Loucy (cell line): ENCODE measurements around the gene PAN3.

Experiments
- H2AFZ ChIP-seq: fragments of 200-600 bp; sonication (generic); 2 replicates; pipeline ENCODE4 v1.6.0; 2016; ENCODE audit warnings: antibody characterized with exemption, mild to moderate bottlenecking, low read length, moderate library complexity
- H3F3A ChIP-seq: fragments of 200-600 bp; 2 replicates; pipeline ENCODE4 v1.6.0; 2016; ENCODE audit warnings: antibody characterized with exemption, low read depth, mild to moderate bottlenecking
- H3K27me3 ChIP-seq: fragments of 200-600 bp; sonication (generic); 2 replicates; pipeline ENCODE4 v1.6.1; 2014; ENCODE audit warnings: low read length, mild to moderate bottlenecking; ENCODE audit not compliant: insufficient read depth, poor library complexity, severe bottlenecking
- H3K36me3 ChIP-seq: fragments of 200-600 bp; sonication (generic); 2 replicates; pipeline ENCODE4 v1.6.1; 2016; ENCODE audit warnings: low read length; ENCODE audit not compliant: insufficient read depth
- H3K4me1 ChIP-seq: fragments of 200-600 bp; sonication (generic); 2 replicates; pipeline ENCODE4 v1.5.1; 2014; ENCODE audit warnings: low read length, mild to moderate bottlenecking; ENCODE audit not compliant: insufficient read depth, poor library complexity, severe bottlenecking
- H3K4me2 ChIP-seq: fragments of 200-600 bp; sonication (generic); 2 replicates; pipeline ENCODE4 v1.6.0; 2014; ENCODE audit warnings: antibody characterized with exemption, low read length, low read depth, mild to moderate bottlenecking; ENCODE audit not compliant: poor library complexity, severe bottlenecking
- H3K4me3 ChIP-seq: fragments of 200-600 bp; sonication (generic); 2 replicates; pipeline ENCODE4 v1.5.1; 2014; ENCODE audit warnings: low read length, mild to moderate bottlenecking, mixed read lengths; ENCODE audit not compliant: poor library complexity, severe bottlenecking
- H3K79me2 ChIP-seq: fragments of 200-600 bp; sonication (generic); 2 replicates; pipeline ENCODE4 v1.6.1; 2014; ENCODE audit warnings: low read length; ENCODE audit not compliant: insufficient read depth
- H3K9ac ChIP-seq: fragments of 200-600 bp; sonication (generic); 2 replicates; pipeline ENCODE4 v1.6.0; 2014; ENCODE audit warnings: mild to moderate bottlenecking, low read depth, low read length, moderate library complexity; ENCODE audit not compliant: poor library complexity, severe bottlenecking
- H3K9me2 ChIP-seq: fragments of 200-600 bp; sonication (generic); replicated peaks from 2 replicates; pipeline ENCODE4 v1.6.1; 2016; ENCODE audit warnings: low read depth, low read length, mixed read lengths
- H3K9me3 ChIP-seq: fragments of 200-600 bp; sonication (generic); 2 replicates; pipeline ENCODE4 v1.6.1; 2014; ENCODE audit warnings: mild to moderate bottlenecking, antibody characterized with exemption, low read length, low read depth; ENCODE audit not compliant: insufficient read depth
- H4K20me1 ChIP-seq: fragments of 200-600 bp; sonication (generic); 2 replicates; pipeline ENCODE4 v1.6.0; 2014; ENCODE audit warnings: antibody characterized with exemption, low read length, mild to moderate bottlenecking; ENCODE audit not compliant: insufficient read depth, poor library complexity, severe bottlenecking
- EZH2phosphoT487 ChIP-seq: fragments of 200-600 bp; IDR thresholded peaks from 2 replicates; pipeline ENCODE4 v1.6.1; 2018; ENCODE audit warnings: antibody characterized with exemption, mild to moderate bottlenecking, moderate library complexity, borderline replicate concordance
- TF ChIP-seq, protein P1 (sequence below): fragments of 200-600 bp; sonication (generic); conservative IDR thresholded peaks from 2 replicates; pipeline ENCODE4 v1.5.1; 2014; ENCODE audit warnings: mild to moderate bottlenecking, antibody characterized with exemption, low read length

Gene PAN3

DNA sequence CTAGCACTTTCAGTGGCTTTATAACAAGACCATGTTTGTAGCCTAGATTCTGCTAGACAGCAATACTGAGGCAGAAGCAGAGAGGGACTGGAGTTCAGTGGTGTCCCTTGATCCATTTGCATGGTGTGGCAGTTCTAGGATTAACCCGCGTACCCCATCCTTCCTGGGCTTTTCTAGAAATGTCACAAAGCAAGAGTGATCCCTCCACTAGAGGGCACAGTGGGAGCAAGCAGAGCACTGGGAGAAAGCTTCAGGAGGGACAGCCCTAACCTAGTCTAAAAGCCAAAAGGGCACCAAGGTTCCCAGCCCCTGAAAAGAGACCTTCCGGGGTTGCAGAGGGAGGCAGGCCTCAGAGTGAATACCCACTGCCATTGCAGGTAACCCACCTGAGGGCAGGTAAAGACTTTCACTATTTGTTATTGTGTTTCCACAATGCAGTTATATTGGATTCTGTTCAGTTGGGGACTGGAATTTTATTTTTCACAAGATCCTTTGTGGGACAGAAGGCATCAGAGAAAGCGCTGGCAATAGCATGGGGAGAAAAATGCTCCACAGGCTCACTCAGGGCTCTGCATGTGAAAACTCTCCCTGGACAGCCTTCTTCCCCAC is 185.9 kb downstream of the PAN3 start:
- Histone ChIP-seq H2AFZ (no peak overlapping the region), H3K27me3 (no peaks in the 10 kb centered on the region), H3K9me2 (no peaks in the 10 kb centered on the region), H4K20me1 (no peaks in the 10 kb centered on the region), H3F3A (no peaks in the 10 kb centered on the region), H3K79me2 (no peaks in the 10 kb centered on the region), H3K36me3 (peaks cover 8% of the 10 kb centered on the region; the same call in 1 of the 2 replicates), H3K9me3 (no peaks in the 10 kb centered on the region), H3K4me2 (no peak overlapping the region), H3K4me1 (peaks cover 9% of the 10 kb centered on the region), H3K9ac (peak overlapping the region; percentile 38), H3K4me3 (no peak overlapping the region)
- TF ChIP-seq, protein P1, sequence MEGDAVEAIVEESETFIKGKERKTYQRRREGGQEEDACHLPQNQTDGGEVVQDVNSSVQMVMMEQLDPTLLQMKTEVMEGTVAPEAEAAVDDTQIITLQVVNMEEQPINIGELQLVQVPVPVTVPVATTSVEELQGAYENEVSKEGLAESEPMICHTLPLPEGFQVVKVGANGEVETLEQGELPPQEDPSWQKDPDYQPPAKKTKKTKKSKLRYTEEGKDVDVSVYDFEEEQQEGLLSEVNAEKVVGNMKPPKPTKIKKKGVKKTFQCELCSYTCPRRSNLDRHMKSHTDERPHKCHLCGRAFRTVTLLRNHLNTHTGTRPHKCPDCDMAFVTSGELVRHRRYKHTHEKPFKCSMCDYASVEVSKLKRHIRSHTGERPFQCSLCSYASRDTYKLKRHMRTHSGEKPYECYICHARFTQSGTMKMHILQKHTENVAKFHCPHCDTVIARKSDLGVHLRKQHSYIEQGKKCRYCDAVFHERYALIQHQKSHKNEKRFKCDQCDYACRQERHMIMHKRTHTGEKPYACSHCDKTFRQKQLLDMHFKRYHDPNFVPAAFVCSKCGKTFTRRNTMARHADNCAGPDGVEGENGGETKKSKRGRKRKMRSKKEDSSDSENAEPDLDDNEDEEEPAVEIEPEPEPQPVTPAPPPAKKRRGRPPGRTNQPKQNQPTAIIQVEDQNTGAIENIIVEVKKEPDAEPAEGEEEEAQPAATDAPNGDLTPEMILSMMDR, result peak; percentile 94
- no peak for TF ChIP-seq EZH2phosphoT487

DNA sequence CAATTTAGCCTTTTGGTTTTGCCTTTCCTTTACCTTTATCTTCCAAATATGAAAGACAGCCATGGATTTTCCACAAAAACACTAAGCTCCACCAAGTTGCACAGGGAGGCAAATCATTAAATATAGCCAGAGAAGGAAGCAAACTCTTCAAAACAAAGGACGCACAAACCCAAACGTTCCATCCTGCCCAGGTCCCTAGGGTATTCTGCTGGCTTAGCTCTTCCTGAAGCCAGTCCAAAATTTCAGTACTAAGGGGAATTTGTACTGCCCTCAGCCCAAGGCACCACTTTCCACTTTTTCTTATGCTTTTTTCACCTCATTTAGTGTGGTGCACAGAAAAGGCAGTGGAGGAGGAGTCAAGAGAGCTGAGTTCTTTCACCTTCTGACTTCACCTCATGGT is 186.7 kb downstream of the PAN3 start:
- H3K9ac ChIP-seq, result peak overlapping the region; percentile 38
- no peaks in the 10 kb centered on the region for H3K27me3 ChIP-seq
- no peak overlapping the region for H3K4me3 ChIP-seq
- peaks cover 5% of the 10 kb centered on the region; the same call in 1 of the 2 replicates for H3K36me3 ChIP-seq
- peaks cover 9% of the 10 kb centered on the region for H3K4me1 ChIP-seq
- H2AFZ ChIP-seq, result no peak overlapping the region
- TF ChIP-seq, protein P1, result no peak
- no peak for TF ChIP-seq EZH2phosphoT487
- H3K9me3 ChIP-seq, result no peaks in the 10 kb centered on the region
- H3F3A ChIP-seq, result no peaks in the 10 kb centered on the region
- no peaks in the 10 kb centered on the region for H4K20me1 ChIP-seq
- no peaks in the 10 kb centered on the region for H3K9me2 ChIP-seq
- H3K79me2 ChIP-seq, result no peaks in the 10 kb centered on the region
- no peak overlapping the region for H3K4me2 ChIP-seq

DNA sequence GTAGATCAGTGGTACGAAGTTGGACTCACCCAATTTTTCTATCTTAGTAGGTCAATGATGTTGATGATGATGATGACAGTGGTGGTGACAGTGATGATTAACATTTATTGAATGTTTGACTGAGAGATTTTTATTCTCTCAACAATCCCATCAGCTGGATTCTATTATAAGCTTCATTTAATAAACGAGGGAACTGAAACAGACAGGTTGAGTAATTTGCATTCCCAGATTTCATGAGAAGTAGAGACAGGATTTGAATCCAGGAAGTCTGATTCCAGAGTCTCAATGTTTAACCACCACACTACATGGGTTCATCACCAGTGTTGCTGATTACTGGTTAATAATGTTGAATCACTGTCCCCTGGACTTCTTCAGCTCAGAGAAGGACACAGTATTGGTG is 187.7 kb downstream of the PAN3 start:
- H3F3A ChIP-seq, result no peaks in the 10 kb centered on the region
- no peak overlapping the region for H3K4me3 ChIP-seq
- H3K79me2 ChIP-seq, result no peaks in the 10 kb centered on the region
- no peaks in the 10 kb centered on the region for H3K9me3 ChIP-seq
- peaks cover 9% of the 10 kb centered on the region for H3K4me1 ChIP-seq
- H3K27me3 ChIP-seq, result no peaks in the 10 kb centered on the region
- no peaks in the 10 kb centered on the region for H3K9me2 ChIP-seq
- TF ChIP-seq EZH2phosphoT487, result no peak
- TF ChIP-seq, protein P1, result no peak
- H3K9ac ChIP-seq, result no peak overlapping the region
- H2AFZ ChIP-seq, result no peak overlapping the region
- H4K20me1 ChIP-seq, result no peaks in the 10 kb centered on the region
- no peak overlapping the region for H3K4me2 ChIP-seq
- peaks cover 5% of the 10 kb centered on the region; the same call in 1 of the 2 replicates for H3K36me3 ChIP-seq
